BJ (cell line): Measurements from ENCODE around the gene CDH1. TPM values are rescaled to one million over a fixed set of nuclear protein-coding genes. Genes with fewer than 3 reads are reported as not detected.

Source experiments
- CTCF ChIA-PET: fragments of 350-600 bp; formaldehyde crosslinking; extraction: SDS; loops from one replicate; lab custom pipeline; 2021; ENCODE audit warnings: antibody characterized with exemption, inconsistent platforms; lab: Yijun Ruan, JAX
- POLR2A ChIA-PET: fragments of 300-600 bp; sonication (Branson Sonifier 250); formaldehyde crosslinking; extraction: SDS; loops from one replicate; lab custom pipeline; 2021; ENCODE audit warnings: antibody characterized with exemption; lab: Charles Lee
- DNase-seq: peaks from one replicate; pipeline ENCODE4 v3.0.0-alpha.2; 2011; ENCODE audit warnings: low read depth
- H3K27me3 ChIP-seq: 2 replicates; pipeline ENCODE4 v1.6.0; 2011; ENCODE audit warnings: low read length; ENCODE audit not compliant: control insufficient read depth, insufficient read depth
- H3K36me3 ChIP-seq: 2 replicates; pipeline ENCODE4 v1.5.1; 2011; ENCODE audit warnings: low read length; ENCODE audit not compliant: control insufficient read depth, insufficient read depth
- H3K4me3 ChIP-seq: 2 replicates; pipeline ENCODE4 v1.5.1; 2011; ENCODE audit warnings: low read depth, mild to moderate bottlenecking, control low read depth, low read length
- CTCF ChIP-seq: IDR thresholded peaks from 2 replicates; pipeline ENCODE4 v1.5.1; 2011; ENCODE audit warnings: low read depth, mild to moderate bottlenecking, control low read depth, inconsistent platforms, low read length, moderate library complexity; ENCODE audit not compliant: insufficient read depth
- polyA plus RNA-seq: library from polyadenylated mRNA; depleted of rRNA; stranded (reverse); fragments of >200 nt; gene quantifications from 2 replicates; pipeline ENCODE4 v1.2.3, GENCODE V29; 2011

CDH1 gene
- polyA plus RNA-seq, 1 experiment = 0.26 TPM

DNA sequence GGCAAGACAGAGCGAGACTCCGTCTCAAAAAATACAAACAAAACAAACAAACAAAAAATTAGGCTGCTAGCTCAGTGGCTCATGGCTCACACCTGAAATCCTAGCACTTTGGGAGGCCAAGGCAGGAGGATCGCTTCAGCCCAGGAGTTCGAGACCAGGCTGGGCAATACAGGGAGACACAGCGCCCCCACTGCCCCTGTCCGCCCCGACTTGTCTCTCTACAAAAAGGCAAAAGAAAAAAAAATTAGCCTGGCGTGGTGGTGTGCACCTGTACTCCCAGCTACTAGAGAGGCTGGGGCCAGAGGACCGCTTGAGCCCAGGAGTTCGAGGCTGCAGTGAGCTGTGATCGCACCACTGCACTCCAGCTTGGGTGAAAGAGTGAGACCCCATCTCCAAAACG is 531 bp upstream of the CDH1 start:
- peaks cover 22% of the 10 kb centered on the region for H3K27me3 ChIP-seq
- CTCF ChIA-PET = interaction anchor here (0.6 kb wide), 1 partner anchor 14 kb away, joined by 3 read pairs; no protein-coding TSS in a partner anchor
- no peak overlapping the region for H3K4me3 ChIP-seq
- POLR2A ChIA-PET = no interaction called here
- H3K36me3 ChIP-seq = no peaks in the 10 kb centered on the region
- TF ChIP-seq CTCF = no peak
- no peak for DNase-seq

DNA sequence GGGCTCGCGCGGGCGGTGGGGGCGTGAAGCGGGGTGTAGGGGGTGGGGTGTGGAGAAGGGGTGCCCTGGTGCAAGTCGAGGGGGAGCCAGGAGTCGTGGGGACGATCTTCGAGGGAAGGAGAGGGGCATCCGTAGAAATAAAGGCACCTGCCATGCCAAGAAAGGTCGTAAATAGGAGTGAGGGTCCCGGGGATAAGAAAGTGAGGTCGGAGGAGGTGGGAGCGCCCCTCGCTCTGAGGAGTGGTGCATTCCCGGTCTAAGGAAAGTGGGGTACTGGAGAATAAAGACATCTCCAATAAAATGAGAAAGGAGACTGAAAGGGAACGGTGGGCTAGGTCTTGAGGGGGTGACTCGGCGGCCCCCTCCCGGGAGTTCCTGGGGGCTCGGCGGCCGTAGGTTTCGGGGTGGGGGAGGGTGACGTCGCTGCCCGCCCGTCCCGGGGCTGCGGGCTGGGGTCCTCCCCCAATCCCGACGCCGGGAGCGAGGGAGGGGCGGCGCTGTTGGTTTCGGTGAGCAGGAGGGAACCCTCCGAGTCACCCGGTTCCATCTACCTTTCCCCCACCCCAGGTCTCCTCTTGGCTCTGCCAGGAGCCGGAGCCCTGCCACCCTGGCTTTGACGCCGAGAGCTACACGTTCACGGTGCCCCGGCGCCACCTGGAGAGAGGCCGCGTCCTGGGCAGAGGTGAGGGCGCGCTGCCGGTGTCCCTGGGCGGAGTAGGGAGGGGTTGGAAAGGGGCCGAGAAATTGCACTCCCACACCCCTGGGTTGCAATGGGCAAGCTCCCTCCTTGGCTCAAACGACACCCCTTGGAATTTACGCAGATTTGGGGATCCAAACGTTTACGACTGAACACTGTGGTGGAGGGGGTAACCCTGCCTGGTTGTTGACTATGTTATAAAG is 888 bp downstream of the CDH1 start:
- H3K36me3 ChIP-seq = no peaks in the 10 kb centered on the region
- no peak overlapping the region for H3K4me3 ChIP-seq
- POLR2A ChIA-PET = no interaction called here
- H3K27me3 ChIP-seq = peaks cover 22% of the 10 kb centered on the region
- CTCF ChIA-PET = no interaction called here
- DNase-seq = no peak
- no peak for TF ChIP-seq CTCF

- DNase-seq = no peak
- CTCF ChIA-PET = interaction anchor here (1.0 kb wide), 1 partner anchor 149 kb away, joined by 3 read pairs; no protein-coding TSS in a partner anchor
- POLR2A ChIA-PET = no interaction called here
- no peak for TF ChIP-seq CTCF
- H3K27me3 ChIP-seq = peaks cover 20% of the 10 kb centered on the region
- H3K36me3 ChIP-seq = no peaks in the 10 kb centered on the region
- no peak overlapping the region for H3K4me3 ChIP-seq
Measured at GRCh38 chr16:68739964-68740627, 3.0 kb downstream of the CDH1 start.

DNA sequence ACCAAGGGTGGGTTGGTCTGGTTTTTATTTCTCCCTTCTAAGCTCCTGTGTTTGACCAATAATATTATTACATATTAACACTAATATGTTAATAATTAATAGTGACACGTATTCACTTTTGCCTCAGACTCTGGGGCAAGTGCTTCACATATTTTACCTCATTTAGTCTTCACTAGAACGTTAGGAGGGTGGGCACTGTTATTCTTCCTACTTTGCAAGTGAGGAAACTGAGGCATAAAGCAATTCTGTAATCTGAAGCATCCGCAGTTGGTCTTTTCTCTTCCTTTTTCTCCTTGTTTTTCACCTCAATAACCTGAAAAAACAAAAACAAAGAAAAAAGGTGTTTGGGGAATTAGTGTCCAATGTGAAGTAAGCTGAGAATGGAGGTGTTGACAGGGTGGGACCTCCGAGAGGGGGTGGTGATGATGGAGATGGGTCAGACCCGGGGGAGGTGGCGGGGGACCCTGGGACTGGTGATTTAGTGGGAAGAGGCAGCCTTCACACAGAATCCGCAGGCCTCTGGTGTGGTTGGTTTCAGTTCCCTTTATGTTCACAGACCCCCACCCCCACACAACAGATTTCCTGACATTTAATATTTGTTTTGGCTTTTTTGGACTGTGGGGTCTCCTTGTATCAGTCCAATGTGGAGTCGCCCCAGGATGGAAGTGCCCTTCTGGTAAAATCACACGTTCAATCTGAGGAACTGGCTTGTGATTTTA is 3.7 kb downstream of the CDH1 start:
- H3K36me3 ChIP-seq = no peaks in the 10 kb centered on the region
- no peak for DNase-seq
- ChIA-PET POLR2A (no interaction called here), CTCF (interaction anchor here (0.7 to 1.0 kb wide), 2 partner anchors 150 to 212 kb away, joined by 3 read pairs; no protein-coding TSS in a partner anchor)
- no peak overlapping the region for H3K4me3 ChIP-seq
- no peak for TF ChIP-seq CTCF
- H3K27me3 ChIP-seq = peaks cover 20% of the 10 kb centered on the region
